NOMO-1 (cell line): ENCODE measurements around the gene SRPK3.
"Not testable (repeated sequence)": the region's sequence is repeated elsewhere in the genome, so short reads cannot be mapped to it uniquely, and the experiment has no call there.

ENCODE experiments used
- DNase-seq, 2 experiments: peaks; one replicate each; lab custom pipeline; 2025; ENCODE audit not compliant: unreplicated experiment in 2 of 2; lab: John Stamatoyannopoulos, UW

The SRPK3 gene

DNA sequence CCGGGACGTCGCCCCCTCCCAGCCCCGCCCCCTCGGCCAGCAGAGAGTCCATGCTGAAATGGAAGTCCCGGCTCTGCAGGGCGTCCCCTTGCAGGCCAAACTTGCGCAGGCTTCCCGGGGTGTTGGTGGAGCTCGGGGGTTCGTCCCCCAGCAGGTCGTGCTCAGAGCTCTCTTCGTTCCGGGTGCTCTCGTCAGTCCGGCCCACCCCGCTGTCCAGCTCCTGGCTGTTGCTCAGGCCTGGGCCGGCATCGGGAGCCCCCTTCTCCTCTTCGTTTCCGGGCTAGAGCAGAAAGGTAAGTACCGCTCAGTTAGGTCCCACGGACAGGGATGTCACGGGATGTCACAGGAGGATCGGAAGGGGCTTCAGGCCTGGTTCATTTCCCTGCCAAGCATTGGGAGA, 23.8 kb downstream of the SRPK3 start:
- DNase-seq: no peak

DNA sequence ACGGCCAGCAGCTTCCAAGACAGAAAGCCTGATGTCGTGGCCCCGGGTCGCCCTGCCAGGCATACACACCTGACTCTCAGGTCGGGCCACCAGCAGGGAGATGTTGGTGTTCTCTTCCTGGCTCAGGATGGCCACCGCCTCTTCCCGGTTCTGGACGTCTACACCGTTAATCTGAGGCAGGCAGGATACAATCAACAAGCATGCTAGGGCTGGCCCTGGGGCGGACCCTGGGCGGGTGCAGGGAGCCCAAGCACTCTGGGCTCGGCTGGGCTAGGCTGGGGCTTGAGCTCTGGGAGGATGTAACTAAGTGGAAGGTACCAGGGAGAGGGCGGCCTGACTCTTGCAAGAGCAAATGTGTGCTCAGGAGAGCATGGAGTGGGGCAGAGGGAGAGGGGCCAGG, 24.6 kb downstream of the SRPK3 start:
- DNase-seq: no peak

DNA sequence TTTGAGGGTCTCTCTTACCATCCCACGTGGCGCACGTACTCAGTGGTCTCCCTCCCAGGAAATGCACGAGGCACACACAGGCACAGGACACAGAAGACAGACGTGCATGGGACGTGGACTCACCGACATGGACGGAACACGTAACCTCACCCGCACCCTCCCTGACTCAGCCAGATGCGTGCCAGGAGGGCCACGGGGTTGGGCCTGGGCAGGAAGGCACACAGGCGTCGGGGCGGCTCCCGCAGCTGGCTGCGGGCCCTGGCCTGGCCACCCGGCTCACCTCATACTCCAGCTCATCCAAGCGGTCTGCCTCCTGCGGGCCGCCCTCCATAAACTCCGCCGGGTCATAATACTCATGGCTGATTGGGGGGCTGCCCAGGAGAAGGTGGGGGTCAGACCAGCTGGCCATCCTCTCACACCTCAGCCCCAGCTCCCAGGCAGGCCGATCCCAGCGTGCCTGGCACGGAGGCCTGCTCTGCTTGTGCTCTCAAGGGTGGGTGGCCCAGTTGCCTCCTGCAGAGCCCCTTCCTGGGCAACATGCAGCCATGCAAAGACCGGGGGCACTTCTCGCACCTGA, 26.2 kb downstream of the SRPK3 start:
- no peak for DNase-seq

DNA sequence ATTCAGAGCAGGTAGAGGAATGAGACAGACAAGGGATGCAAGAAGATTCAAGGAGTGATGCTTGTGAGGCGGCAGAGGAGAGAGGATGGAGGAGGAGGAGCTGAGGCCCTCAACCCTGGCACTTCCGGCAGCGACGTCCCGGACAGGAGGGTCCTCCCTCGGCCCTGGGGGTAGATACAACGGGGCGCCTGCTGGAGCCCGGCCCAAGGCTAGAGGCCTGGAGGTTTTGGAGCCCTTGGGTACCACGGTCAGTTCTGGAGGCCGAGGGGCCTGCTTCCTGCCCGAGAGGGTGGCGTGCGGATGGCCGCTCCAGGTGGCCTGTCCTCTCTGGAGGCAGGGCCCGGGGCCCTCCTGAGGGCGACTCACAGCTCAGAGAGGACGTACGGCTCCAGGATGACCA, 27.1 kb downstream of the SRPK3 start:
- DNase-seq: no peak

DNA sequence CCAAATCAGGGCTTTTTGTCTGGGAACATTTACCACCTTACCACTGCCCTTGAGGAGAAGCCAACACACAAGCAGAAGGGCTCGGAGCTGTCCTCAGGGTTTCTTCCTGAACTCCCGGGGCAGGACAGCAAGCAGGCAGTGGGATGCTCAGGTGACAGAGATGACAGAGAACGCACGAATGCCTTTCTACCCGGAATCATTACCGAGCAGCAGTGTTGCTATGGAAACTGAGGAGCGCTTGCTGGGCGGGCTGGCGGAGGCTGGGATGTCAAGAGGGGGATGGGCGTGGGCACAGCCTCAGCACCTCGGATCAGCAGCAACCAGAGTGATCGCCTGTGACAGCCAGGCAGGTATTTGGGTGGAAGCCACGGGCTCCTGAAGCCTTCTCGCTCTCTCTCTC, 31.4 kb downstream of the SRPK3 start:
- no peak for DNase-seq

DNA sequence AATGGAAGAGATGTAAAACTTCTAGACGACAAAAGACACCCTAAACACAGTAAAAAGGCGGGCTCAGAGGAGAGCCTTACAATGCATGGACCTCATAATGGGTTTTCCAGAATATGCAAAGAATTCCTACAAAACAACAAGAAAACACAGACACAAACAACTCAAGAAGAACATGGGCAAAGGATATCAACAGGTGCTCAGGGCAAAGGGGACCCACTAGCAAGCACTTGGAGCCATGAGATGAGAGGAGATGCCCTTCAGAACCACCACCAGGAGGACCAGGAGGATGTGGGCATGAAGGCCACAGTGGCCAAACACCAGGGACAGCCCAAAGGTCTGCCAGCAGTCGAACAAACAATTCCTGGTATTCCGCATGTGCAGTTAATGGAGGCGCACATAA, 32.3 kb downstream of the SRPK3 start:
- DNase-seq: no peak

DNA sequence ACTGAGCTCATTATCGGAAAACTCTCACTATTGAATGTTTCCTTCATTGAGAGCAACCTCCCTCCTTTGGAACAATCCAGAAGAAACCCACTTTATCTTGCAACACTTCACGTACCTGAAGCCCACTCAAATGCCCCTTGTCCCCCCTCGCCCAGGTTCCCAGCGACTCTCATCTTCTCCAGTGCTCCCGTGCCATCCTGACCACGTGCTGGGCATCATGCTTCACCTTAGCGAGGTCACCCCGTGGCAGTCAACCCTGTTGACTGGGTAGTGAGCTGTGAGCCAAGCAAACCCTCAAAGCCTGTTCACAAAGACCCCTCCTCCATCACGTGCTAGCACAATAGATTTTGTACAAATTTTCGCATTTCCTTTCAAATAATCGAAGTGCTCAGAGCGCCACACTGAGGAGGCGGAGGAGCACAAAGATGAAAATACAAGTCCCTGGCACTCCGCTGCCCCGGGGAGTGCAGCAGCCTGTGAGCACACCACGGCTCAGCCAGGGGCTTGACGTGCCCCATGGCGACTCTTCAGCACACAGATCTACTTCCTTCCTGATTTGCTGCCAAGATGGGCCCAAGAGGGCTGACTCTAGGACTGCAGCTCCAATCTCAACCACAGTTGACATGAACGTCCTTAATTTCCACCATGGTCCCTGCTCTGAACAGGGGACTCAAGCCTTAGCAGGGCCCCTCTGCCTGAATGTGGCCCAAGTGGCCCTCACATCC, 33.9 kb downstream of the SRPK3 start:
- no peak for DNase-seq

DNA sequence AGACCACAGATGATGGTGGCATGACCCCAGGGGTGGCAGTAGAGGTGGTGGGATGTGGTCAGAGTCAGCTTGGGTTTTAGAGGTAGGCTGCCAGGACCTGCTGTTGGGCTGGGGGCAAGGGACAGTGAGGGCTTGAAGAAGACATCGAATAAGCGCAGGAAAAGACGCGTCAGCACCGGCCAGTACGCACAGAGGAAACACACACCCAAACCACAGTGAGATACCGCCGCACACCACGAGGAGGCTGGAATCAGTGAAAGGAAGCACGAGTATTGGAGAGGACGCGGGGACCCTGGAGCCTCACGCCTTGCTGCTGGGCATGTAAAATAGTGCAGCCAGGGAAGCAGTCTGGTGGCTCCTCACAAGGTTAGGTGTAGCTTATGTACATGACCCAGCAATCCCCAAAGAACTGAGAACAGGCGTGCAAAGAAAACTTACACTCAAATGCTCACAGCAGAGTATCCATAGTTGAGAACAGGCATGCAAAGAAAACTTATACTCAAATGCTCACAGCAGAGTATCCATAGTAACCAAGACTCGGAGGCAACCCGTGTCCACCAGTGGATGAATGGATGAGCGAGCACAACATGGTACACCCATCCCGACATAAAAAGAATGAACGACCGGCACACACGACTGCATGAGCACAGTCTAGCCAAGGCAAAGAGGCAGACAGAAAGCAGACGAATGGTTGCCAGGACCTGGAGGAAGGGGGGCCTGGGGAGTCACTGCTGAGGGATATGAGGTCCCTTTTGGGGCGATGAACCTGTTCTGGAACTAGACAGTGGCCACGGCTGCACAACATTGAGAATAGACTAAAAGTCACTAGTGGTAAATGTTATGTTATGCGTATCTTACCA, 36.2 kb downstream of the SRPK3 start:
- no peak for DNase-seq

DNA sequence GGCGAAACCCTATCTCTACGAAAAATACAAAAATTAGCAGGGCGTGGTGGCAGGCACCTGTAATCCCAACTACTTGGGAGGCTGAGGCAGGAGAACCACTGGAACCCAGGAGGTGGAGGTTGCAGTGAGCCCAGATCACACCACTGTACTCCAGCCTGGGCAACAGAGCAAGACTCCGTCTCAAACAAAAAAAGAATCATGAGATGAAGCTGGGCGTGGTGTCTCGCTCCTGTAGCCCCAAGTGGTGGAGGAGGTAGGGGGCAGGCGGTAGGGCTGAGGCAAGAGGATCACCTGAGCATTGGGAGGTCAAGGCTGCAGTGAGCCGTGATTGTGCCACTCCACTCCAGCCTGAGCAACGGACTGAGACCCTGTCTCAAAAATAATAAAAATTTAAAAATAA, 37.2 kb downstream of the SRPK3 start:
- not testable (repeated sequence) for DNase-seq

DNA sequence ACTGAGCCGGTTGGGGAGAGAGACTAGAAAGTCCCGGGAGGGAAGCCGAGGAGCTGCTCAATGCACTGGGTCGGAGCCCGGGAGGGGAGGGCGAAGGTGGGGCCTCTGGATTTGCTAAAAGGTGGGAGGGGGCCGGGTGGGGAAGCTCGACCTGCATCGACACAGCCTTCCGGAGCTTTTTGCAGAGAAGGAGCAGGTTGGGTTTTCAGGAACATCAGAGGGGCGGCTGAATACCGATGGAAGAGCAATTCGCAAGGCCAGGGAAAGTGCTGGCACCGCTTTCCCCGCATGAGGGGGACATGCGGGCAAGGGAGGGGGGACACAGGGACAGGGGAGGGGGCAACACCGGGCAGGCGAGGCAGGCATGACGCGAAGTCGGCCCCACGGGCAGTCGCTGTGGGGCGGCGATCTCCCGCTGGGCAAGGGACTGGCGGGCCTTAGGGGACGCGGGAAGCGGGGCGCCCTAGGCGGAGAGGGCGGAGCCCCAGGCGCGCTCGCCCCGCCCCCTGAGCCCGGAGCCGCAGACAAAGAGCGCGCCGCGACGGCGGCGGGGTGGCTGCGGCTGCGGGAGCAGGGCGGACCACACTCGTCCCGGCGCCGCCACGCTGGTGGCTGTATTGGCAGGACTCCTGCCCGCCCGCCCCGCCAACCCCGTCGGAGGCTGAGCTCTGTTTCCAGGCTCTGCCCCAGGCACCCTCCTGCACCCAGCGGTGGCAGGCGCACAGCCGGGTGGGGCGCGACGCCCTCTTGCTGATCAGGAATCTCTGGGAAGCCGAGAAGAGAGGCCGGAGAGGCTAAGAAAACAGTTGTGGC, 37.9 kb downstream of the SRPK3 start:
- no peak for DNase-seq

DNA sequence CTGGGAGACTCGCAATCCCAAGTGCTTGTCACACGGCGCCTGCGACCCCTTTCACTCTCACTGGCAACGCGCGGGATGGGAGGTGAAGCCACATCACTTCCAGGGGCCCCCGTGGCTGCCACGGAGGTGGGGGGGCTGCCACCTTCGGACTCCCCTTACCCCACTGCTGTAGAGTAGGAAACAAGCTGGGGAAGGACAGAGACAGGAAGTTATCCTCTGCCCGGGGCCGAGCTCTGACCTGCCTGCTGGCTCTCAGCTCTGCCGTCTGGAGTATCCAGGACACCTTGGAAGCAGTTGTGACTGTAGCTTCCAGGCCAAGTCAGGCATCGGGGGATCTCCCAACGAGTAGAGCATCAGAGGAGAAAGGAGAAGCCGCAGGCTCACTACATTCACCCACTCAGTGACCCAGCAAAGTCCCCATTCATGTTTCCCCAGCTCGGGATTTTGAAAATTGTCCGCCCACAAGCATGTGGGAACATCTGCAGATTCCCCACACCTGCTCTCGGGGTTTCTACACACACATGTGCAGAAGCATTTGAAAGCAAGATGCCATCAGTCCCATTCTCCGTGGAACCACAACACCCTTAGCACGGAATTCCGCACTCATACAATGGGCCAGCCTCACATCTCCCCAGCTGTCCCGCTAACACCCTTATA, 38.7 kb downstream of the SRPK3 start:
- DNase-seq: no peak

DNA sequence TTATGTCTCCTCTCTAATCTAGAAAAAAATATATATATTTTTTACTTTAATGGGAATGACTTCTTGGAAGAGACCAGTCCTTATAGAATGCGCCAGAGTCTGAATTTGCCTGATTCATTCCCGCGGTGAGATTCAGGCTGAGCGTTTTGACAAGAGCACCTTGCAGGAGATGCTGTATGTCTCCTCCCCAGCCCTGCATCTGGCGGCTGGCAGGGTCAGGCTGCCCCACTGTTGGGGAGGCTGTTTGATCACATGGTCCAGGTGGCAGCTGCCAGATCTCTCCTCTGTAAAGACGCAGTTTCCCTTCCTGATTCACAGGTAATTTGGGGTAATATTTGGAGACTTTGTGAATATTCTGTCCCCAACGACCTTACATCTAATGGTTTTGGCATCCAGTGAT, 39.8 kb downstream of the SRPK3 start:
- no peak for DNase-seq

DNA sequence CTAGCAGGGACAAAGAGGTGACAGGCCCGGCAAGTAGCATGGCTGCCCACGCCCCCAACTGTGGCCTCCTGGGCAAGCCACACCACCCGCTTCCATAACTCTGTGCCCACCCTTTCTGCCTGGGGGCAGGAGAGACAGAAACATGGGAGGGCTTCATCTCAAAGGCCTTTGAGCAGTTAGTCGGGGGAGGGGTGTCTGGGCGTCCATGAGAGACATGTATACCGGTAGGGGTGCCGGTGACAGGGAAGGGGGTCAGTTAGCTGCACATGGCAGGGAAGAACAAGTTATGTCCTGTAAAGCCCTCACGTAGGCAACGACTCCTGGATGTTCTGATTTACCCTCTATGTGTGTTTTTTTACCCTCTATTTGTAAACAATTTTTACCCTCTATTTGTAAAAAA, 40.2 kb downstream of the SRPK3 start:
- no peak for DNase-seq

DNA sequence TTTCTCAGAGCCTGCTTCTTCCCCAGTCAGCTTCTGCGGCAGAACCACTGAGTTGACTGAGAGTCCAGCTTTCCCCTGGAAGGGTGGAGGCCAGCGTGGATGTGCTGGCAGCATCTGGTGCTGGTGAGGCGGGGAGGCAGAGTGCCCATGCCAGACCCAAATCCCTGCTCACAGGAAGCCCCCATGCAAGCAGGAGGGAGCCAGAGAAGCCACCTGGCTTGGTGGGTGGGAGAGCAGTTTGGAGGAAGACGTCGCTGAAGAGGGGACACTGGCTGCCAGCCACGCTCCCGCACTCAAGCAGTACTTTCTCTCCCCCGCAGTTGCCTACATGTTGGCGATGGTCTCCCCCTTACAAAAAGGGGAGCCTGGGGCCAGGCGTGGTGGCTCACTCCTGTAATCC, 43.5 kb downstream of the SRPK3 start:
- no peak for DNase-seq

DNA sequence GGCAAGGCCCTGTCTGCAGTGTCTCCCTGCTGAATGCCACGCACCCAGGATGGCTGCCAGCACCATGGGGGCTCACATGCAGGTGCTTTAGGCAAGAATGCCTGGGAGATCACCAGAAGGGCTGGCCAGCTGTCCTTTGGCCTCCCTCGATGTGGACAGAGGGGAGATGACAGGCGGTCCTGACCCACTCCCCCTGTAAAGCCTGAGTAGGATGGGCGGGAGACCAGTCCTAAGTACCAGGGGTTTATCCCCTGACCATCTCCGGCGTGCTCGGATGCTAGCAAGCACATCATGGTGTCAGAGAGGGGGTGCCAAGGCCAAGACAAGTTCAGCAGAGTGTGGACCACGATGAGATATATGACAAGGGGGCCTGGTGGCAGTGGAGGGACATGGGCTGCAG, 44.2 kb downstream of the SRPK3 start:
- no peak for DNase-seq

DNA sequence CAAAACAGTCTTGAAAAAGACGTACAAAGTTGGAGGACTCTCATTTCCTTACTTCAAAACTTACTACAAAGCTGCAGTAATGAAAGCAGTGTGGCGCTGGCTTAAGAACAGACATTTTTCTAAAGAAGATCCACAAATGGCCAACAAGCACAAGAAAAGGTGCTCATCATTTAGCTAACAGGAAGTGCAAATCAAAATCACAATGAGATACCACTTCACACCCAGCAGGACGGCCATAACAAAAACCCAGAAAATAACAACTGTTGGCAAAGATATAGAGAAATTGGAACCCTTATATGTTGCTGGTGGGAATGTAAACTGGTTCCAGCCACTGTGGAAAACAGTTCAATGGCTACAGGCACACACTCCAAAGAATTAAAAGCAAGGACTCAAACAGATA, 46.2 kb downstream of the SRPK3 start:
- DNase-seq: no peak

DNA sequence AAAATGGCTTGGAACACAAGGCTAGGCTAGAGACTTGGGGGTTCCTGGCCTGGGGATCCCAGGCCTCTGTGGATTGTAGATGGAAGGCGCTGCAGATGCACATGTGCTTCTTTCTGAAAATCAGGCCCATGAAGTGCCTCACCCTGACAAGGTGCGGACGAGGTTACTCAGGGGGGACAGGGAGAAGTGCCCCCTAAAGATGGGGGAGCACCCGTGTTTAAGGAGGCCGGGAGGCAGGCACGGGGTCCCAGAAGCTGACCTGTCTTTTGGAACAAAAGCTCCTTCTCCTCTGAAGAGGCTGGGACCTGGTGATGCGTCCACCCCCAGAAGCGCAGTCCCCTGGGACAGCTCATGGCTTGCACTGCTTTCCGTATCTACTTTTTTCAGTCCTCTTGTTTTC, 47.1 kb downstream of the SRPK3 start:
- DNase-seq: no peak

DNA sequence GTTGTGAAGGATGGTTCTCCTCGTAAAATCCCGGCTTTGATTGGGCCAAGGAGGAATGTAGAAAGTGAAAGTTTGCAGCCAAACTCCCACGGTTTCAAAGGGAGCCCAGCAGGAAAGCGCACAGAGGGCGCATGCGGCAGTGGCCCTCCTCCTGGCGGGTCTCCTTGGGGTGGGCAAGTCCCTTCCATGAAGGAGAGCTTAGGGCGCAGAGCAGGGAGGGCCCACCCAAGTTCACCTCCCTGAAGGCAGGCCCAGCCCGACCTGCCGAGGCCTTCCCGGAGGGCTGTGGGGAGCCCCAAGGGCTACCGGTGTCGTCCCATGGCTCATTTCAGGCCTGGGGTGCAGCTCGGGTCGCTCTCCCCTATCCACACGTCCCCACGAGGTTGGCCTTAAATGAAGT, 47.5 kb downstream of the SRPK3 start:
- no peak for DNase-seq

DNA sequence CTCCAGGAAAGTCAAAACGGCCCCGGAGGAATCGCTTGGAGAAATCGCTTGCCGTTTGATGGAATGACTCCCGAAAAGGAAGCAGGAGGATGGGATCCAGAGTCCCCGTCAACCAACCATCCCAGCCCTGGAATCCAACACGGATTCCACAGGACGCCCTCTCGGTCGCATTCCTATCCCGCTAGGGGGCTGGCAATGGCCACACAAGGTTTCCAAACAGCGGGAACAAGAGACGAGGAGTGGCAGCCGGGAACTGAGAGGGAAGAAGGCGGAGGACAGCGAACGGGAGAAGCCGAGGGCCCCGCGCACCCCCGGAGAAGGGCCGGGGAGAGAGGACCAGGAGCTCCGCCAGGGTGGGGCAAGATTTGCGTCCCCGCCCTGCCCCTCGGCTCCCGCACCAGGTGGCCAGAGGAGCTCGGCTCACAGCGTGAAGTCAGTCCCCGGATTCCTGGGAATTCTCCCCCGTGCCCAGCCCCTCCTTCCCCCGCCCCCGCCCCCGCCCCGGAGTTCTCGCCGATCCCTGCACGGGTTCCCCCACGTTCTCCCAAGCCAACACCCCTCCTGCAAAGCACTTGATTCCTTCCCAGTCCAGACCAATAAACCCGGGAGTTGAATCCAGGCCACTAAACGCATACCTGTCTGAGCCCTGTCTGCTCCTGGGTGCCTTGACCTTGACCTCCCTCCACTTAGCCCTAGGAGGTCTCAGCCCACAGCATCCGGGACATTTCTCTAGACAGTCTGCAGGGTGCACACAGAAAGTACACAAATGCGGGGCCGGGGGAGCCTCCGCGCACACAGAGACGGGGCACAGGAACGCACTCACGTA, 48.1 kb downstream of the SRPK3 start:
- DNase-seq: no peak

DNA sequence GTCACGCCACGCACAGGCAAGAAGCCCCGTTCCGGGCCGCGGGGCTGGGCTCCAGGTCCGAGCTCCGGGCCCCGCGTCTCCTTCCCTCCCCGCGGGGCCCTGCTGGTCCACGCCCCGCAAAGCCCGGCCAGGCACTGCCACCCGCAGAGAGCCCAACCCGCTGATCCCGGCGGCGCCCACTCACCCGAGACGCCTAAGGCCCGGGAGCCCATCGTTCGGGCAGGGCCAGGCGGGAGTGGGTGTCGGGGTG, 48.6 kb downstream of the SRPK3 start:
- no peak for DNase-seq
